Embryonic facial prominence (tissue), 1 donor: ENCODE results near the gene OR10W1.

Source experiments
- DNase-seq: peaks from one replicate; pipeline ENCODE4 v3.0.0-alpha.2; 2016; ENCODE audit errors: extremely low spot score

Gene OR10W1

GRCh38 chr11:58268142-58268541 is at the start of gene OR10W1:
Gene OR10W1, minus strand, starts transcription at chr11:58268260. Its CDS starts 402 bp downstream, at chr11:58267858.
- no peak for DNase-seq

- no peak for DNase-seq
Measured at GRCh38 chr11:58316142-58316541, 48.1 kb upstream of the OR10W1 start.

GRCh38 chr11:58301576-58301975 is 33.5 kb upstream of the OR10W1 start:
- no peak for DNase-seq

GRCh38 chr11:58292017-58292416 is 24.0 kb upstream of the OR10W1 start:
- no peak for DNase-seq

GRCh38 chr11:58289266-58289665 is 21.2 kb upstream of the OR10W1 start:
- no peak for DNase-seq

- DNase-seq = no peak
Measured at GRCh38 chr11:58286249-58286648, 18.2 kb upstream of the OR10W1 start.

GRCh38 chr11:58285483-58286040 is 17.5 kb upstream of the OR10W1 start:
- no peak for DNase-seq

GRCh38 chr11:58276151-58276550 is 8.1 kb upstream of the OR10W1 start:
- DNase-seq = no peak

GRCh38 chr11:58275002-58275401 is 6.9 kb upstream of the OR10W1 start:
- DNase-seq = no peak

GRCh38 chr11:58259983-58260382 is 8.1 kb downstream of the OR10W1 start:
- DNase-seq = no peak

GRCh38 chr11:58254936-58255335 is 13.1 kb downstream of the OR10W1 start:
- no peak for DNase-seq

- no peak for DNase-seq
Measured at GRCh38 chr11:58243954-58244353, 24.1 kb downstream of the OR10W1 start.

GRCh38 chr11:58227956-58228615 is 40.0 kb downstream of the OR10W1 start:
- DNase-seq = no peak

GRCh38 chr11:58222721-58223120 is 45.3 kb downstream of the OR10W1 start:
- no peak for DNase-seq
